Activated CD4-positive, CD25-positive, alpha-beta regulatory T cell treated with anti-CD3 and anti-CD28 coated beads, Interleukin-2, amount 50 U/mL, for 16 hours (primary cell): Measurements from ENCODE around the gene GSTCD.
"Not testable (repeated sequence)": the region's sequence is repeated elsewhere in the genome, so short reads cannot be mapped to it uniquely, and the experiment has no call there.

Experiments
- DNase-seq: peaks from one replicate; pipeline ENCODE4 v3.0.0-alpha.2; 2020; ENCODE audit warnings: low read depth, low spot score

Gene GSTCD

DNA sequence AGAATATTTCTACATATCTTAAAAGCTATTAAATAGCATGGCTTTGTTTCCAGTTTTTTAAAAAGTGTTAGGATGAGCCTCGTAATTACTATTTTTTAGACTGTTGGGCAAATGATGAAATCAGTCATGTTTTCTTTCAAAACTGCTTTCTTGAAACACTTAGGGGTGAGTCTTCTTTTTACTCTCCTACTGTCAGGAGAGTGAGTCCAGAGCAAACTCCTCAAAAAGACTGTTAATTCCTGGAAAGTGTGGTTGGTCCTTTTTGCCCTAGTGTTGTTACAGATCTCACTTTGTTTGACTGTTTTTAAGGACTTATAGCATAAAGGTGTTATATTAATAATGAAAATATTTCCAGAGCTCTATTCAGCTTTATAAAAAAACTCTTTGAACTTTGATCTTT is 6.3 kb downstream of the GSTCD start:
- DNase-seq = no peak

DNA sequence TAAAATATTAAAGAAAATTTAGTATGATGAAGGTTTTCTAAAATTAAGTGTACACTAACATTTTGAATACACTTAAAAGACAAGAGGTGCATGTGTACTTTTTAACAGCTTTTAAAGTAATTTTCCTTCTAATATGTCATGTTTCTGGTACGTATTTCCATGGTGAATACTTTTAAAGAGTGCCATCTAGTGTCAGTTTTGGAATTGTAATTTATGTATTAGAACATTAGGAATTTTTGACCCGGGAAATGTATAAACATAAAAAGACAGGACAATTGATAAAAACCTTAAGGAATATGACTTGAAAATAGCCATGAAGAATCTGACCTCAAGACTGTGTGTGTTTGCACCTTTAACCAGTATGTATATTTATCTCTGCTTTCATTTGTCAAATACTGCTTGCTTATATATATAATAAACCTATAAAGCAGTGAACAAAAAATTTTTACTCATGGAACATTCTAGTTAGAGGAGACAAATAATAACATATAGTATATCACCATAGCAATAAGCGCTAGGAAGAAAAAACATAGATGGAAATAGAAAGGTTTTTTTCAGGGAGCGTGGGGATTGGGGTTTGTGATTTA is 7.2 kb downstream of the GSTCD start:
- no peak for DNase-seq

DNA sequence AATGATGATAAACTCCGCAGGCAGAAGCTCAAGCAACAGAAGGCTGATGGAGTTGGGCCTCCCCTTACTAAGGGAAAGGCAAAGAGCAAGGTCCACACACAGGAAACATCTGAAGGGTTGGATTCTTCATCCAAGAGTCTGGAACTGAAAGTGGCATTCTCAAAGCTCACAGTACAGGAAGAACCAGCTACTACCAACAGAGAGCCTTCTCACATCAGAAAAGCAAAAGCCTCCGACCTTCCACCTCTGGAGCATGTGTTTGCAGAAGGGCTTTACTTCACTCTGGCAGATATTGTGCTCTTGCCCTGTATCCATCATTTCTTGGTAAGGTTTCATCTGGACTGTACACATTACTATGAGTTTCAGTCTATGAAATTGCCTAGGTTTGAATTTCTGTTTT is 10.6 kb downstream of the GSTCD start:
- DNase-seq = no peak

DNA sequence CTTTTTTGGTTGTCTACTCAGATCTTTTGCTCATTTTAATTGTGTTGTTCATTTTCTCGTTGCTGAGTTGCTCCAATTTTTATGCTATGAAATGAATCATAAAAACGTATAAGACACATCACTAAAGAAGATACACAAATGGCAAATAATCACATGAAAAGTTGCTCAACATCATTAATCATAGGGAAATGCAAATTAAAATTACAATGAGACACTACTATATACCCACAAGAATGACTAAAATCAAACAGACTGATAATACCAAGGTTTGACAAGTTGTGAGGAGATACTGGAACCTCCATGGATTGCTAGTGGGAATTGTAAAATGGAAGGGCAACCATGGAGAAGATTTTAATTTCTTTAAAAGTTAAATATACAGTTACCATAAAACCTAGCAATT is 17.0 kb downstream of the GSTCD start:
- no peak for DNase-seq

DNA sequence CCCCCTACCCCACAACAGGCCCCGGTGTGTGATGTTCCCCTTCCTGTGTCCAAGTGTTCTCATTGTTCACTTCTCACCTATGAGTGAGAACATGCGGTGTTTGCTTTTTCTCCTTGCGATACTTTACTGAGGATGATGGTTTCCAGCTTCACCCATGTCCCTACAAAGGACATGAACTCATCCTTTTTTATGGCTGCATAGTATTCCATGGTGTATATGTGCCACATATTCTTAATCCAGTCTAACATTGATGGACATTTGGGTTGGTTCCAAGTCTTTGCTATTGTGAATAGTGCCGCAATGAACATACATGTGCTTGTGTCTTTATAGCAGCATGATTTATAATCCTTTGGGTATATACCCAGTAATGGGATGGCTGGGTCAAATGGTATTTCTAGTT is 21.3 kb downstream of the GSTCD start:
- DNase-seq = not testable (repeated sequence)

DNA sequence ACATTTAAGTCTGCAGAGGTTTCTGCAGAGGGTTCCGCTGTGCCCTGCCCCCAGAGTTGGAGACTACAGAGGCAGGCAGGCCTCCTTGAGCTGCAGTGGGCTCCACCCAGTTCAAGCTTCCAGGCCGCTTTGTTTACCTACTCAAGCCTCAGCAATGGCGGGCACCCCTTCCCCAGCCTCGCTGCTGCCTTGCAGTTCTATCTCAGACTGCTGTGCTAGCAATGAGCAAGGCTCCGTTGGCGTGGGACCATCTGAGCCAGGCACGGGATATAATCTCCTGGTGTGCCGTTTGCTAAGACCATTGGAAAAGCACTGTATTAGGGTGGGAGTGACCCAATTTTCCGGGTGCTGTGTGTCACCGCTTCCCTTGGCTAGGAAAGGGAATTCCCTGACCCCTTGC is 26.6 kb downstream of the GSTCD start:
- DNase-seq = not testable (repeated sequence)

DNA sequence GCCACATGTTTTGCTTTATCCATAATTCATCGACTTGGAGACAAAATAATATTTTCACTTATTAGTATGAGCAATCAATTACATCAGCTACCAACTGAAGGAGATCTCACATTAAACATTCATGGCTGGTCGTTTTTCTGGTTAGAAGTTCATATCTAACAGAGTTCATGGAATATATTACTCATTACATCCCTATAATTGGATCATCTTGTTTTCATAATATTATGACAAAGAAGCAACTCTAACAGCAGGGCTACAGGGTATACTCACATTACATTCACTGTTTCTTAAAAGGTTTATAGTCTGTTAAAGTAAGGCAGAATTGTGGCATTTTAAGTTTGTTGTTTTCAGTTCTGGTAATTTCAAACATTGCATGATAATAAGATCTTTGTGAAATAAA is 33.0 kb downstream of the GSTCD start:
- no peak for DNase-seq

DNA sequence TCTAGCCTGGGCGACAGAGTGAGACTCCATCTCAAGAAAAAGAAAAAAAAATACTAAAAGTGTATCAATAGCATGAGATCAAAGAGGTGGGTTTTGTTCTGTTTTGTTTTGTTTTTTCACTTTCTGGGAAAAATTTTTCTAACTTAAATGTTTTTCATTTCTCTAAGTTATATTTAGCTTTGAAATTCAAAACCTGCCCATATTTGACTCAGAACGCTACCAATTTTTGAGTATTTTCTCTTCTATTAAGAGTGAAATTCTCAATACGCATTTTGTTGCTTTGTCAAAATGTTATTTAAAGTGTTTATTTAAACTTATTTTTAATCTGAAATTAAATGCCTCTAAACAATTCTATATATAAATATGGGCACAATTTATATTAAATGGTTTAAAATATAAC is 39.6 kb downstream of the GSTCD start:
- no peak for DNase-seq

DNA sequence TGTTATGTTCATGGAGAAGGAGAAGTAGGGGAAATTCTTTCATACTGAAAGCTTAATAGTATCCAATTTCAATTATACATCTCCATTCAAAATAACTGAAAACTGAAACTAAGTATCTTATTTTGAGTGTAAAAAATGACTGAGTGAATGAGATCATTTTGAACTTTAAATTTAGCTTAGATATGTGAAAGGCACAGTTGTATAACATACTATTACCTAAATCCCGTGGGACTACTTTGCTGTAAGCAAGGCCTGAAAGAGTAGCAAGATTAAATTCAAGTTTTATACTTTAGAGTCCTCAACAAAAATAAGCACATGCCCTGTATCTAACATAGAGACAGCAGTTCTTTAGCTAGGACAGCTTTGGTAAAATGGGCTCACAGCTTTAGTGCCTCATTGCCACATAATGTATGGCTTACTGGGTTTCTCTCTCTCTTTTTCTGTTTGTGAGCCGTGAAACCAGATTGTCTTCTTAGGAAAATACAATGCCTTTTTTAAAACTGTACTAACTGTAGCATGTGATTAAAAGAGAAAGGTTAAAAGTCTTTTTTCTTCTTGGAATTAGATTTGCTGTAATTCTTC is 43.2 kb downstream of the GSTCD start:
- DNase-seq = no peak

DNA sequence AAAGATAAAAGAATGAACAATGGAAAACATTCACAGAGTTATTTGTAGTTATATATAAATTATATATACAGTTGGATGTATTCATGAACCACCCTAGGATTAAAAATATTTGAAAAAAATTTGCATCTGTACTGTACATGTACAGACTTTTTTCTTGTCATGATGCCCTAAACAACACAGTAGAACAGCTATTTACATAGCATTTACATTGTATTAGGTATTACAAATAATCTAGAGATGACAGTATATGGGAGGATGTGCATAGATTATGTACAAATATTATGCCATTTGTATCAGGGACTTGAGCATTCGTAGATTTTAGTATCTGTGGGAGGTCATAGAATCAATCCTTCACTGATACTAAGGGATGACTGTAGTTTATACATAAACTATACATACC is 44.8 kb downstream of the GSTCD start:
- no peak for DNase-seq

DNA sequence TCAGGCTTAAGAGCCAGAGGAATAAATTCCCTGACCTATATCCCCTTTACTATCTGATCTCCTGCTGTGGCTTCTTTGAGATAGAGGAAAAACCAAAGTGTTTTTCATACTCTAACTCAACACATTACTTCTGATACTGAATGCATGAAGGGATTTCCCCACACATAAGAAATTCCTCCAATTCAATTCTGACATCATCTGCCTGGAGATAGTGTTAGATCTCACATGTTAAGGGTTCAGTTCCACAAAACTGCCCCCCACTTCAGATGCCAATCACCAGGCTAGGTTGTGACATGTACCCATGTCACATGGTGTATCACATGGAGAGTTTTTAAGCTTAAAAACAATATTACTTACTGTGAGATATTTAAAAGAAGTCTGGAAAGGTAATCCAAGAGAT is 46.8 kb downstream of the GSTCD start:
- no peak for DNase-seq

DNA sequence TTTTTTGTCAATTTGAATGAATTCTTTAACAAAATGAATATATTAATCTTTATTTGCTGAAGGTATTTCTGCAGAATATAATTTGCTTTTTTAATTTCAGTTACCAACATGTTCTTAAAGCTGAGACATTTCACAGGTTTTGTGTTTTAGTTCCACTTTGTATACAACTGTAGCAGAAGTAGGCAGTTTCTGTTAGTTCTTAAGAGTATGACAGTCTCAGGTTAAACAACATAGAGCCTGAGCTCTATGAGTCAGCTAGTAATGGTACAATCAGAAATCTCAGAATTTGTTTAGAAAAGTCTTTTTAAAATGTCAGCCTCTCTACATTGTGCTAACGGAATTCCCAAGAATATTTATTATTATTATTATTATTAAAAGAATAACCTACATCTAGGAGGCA is 50.4 kb downstream of the GSTCD start:
- no peak for DNase-seq

DNA sequence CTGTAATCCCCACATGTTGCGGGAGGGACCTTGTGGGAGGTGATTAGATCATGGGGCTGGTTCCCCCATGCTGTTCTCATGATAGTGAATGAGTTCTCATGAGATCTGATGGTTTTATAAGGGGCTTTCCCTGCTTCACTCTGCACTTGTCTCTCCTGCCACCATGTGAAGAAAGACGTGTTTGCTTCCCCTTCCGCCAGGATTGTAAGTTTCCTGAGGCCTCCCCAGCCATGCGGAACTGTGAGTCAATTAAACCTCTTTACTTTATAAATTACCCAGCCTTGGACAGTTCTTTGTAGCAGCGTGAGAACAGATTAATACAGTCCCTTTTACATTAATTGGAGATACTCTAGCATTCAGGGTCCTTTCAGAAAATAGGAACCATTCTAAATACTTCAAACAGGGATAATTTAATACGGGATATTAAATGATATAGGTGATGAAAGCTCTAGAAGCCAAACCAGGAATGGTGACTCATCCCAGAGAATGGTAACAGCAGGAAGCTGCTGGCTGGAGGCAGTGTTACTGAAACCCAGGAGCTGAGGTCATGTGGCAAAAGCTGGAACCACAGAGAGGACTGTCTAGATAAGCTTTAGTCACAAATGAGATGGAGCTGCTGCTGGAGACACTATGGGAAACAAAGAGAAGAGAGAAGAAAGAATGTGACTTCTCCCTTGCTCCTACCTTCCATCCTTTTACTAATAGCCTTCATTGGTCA is 57.3 kb downstream of the GSTCD start:
- no peak for DNase-seq

DNA sequence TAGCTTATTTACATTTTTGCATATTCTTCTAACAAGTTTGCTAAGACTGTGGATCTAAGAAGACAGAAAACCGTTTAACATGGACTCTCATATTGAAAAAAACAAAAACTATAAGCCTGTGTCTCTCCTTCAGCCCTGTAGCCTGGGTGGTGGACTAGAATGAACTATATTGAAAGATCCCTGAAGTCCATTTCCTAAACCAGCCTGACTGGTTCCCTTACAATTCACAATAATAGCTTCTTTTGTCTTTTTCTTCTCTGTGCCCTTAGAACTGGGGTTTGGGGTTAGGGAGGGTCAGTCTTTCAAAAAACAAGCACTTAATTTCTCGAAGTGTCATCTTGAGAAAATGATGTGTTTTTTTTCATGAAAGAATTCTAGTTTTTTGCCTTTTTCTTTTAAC is 59.0 kb downstream of the GSTCD start:
- DNase-seq = no peak

DNA sequence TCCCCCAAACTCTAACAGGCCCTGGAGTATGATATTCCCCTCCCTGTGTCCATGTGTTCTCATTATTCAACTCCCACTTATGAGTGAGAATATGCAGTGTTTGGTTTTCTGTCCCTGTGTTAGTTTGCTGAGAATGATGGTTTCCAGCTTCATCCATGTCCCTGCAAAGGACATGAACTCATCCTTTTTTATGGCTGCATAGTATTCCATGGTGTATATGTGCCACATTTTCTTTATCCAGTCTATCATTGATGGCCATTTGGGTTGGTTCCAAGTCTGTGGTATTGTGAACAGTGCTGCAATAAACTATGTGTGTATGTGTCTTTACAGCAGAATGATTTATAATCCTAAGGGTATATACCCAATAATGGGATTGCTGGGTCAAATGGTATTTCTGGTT is 61.9 kb downstream of the GSTCD start:
- DNase-seq = not testable (repeated sequence)

DNA sequence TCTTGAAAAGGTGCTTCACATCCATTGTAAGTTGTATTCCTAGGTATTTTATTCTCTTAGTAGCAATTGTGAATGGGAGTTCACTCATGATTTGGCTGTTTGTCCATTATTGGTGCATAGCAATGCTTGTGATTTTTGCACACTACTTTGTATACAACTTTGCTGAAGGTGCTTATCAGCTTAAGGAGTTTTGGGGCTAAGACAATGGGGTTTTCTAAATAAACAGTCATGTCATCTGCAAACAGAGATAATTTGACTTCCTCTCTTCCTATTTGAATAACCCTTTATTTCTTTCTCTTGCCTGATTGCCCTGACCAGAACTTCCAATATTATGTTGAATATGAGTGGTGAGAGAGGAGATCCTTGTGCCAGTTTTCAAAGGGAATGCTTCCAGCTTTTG is 63.5 kb downstream of the GSTCD start:
- DNase-seq = not testable (repeated sequence)

DNA sequence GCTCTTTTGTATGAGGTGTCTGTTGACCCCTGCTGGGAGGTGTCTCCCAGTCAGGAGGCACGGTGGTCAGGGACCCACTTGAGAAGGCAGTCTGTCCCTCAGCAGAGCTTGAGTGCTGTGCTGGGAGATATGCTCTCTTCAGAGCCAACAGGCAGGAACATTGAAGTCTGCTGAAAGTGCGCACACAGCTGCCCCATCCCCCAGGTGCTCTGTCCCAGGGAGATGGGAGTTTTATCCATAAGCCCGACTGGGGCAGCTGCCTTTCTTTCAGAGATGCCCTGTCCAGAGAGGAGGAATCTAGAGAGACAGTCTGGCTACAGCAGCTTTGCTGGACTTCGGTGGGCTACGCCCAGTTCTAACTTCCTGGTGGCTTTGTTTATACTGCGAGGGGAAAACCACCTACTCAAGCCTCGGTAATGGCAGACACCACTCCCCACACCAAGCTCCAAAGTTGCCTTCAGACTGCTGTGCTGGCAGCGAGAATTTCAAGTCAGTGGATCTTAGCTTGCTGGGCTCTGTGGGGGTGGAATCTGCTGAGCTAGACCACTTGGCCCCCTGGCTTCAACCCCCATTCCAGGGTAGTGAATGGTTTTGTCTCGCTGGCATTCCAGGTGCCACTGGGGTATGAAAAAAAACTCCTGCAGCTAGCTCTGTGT is 67.3 kb downstream of the GSTCD start:
- DNase-seq = not testable (repeated sequence)

DNA sequence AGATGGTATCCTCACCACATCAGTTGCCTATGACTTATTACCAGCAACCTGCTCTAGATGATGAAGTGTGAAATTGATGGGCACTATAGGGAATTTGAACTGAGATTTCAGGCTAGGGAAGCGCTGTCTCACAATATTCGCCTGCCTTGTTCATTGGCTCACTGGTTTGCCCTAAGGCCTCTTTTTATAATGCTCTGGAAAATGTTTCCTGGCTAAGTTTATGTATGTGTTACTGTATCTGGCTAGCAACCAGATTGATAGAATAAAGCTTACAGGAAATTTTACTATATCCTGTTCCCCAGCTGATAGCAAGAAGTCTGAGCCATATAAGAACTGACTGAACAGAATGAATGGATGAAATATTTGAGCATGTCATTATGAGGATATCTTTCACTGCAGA is 71.6 kb downstream of the GSTCD start:
- no peak for DNase-seq

DNA sequence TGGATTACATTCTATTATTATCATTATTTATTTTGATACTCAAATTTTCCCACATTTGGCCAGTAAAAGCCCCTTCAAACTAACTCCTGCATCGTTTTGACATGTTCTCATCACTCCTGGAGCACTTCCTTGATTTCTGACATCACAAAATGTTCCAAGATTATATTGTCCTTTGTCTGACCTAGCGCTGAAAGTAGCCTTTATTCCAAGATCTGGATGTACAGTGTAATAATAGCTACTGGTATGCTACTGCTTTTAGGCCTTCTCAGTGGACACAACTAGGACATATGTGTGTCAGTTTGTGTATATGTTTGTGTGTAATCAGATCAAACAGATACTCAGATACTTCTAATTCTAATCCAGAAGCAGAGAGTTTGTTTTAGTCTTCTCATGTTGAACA is 76.2 kb downstream of the GSTCD start:
- DNase-seq = no peak

DNA sequence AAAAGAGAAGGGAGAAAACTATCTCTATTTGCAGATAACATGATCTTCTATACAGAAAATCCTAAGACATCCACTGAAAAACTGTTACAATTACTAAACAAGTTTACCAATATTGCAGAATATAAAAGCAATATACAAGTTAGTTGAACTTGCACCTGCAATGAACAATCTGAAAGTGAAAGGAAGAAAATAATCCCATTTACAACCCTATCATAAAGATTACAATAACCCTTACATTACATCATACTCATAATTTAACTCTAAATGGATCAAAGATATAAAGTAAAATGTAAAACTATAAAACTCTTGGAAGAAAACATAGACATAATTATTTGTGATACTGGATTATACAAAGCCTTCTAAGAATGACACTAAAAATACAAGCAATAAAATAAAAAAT is 77.2 kb downstream of the GSTCD start:
- DNase-seq = no peak

DNA sequence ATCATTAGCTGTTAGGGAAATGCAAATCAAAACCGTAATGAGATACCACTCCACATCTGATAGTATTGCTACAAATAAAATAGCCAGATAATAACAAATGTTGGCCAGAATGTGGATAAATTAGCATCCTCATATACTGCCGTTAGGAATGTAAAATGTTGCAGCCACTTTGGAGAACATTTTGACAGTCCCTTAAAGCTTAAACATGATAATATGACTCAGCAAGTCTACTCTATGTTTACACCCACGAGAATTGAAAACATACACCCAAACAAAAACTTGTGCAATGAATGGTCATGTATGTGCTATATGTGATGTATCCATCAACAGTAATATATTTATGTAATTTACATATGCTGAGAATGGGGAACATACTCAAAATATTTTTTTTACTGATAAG is 78.2 kb downstream of the GSTCD start:
- no peak for DNase-seq

DNA sequence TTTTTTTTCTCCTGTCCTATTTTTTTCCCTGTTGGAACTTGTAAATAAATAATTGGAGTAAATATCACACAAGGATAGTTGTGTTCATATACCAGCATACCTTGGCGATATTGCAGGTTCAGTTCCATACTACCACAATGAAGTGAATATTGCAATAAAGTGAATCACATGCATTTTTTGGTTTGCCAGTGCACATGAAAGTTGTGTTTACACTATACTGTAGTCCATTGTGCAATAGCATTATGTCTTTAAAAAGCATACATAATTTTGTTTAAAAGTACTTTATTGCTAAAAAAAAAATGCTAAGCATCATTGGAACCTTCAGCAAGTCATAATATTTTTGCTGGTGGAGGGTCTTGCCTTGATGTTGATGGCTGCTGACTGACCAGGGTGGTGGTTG is 88.6 kb downstream of the GSTCD start:
- DNase-seq = no peak
